ENCODE measurements around the gene IDS. TPM values are rescaled to one million over a fixed set of nuclear protein-coding genes. Genes with fewer than 3 reads are reported as not detected.
"Not testable (repeated sequence)": the region's sequence is repeated elsewhere in the genome, so short reads cannot be mapped to it uniquely, and the experiment has no call there.

The IDS gene
- total RNA-seq, 4 donors from 2014 or later: 55.7 to 97.7 (median 63.5) TPM

- no peaks in the 10 kb centered on the region for H3K36me3 ChIP-seq
- TF ChIP-seq POLR2AphosphoS5 (IDR thresholded peaks at IDR 0.05) (no peak), POLR2A (IDR thresholded peaks at IDR 0.05) (no peak)
- H3K27ac ChIP-seq: no peak overlapping the region
- DNase-seq (ENCODE audit: low spot score in 2 of 2): no peak
- H3K4me3 ChIP-seq: no peak overlapping the region
- no peaks in the 10 kb centered on the region for H3K27me3 ChIP-seq
- no peaks in the 10 kb centered on the region for H3K4me1 ChIP-seq
- WGBS: 38% methylated on average over 9 of the region's 9 CpGs
- H3K9me3 ChIP-seq: no peaks in the 10 kb centered on the region
These were observed 16.3 kb upstream of the IDS start for GRCh38 chrX:149521438-149521837.

GRCh38 chrX:149520636-149521277 is 15.7 kb upstream of the IDS start:
- not testable (repeated sequence) for DNase-seq (ENCODE audit: low spot score in 2 of 2); H3K9me3 ChIP-seq; H3K4me3 ChIP-seq; H3K36me3 ChIP-seq; H3K27ac ChIP-seq; H3K27me3 ChIP-seq; H3K4me1 ChIP-seq
- WGBS: 29% methylated on average over 3 of the region's 3 CpGs

- 70% methylated on average over 7 of the region's 7 CpGs for WGBS
- Histone ChIP-seq H3K9me3 (no peaks in the 10 kb centered on the region), H3K27ac (no peak overlapping the region), H3K4me1 (no peaks in the 10 kb centered on the region), H3K36me3 (no peaks in the 10 kb centered on the region), H3K27me3 (no peaks in the 10 kb centered on the region), H3K4me3 (no peak overlapping the region)
- TF ChIP-seq CTCF (IDR thresholded peaks at IDR 0.05) (no peak), POLR2A (IDR thresholded peaks at IDR 0.05) (no peak), POLR2AphosphoS5 (IDR thresholded peaks at IDR 0.05) (no peak), EP300 (IDR thresholded peaks at IDR 0.05) (no peak)
- no peak for DNase-seq (ENCODE audit: low spot score in 2 of 2)
These were observed 13.1 kb upstream of the IDS start for GRCh38 chrX:149518236-149518635.

- WGBS: 57% methylated on average over 1 of the region's 1 CpG
- Histone ChIP-seq H3K9me3 (no peaks in the 10 kb centered on the region), H3K36me3 (no peaks in the 10 kb centered on the region), H3K27ac (no peak overlapping the region), H3K4me3 (no peak overlapping the region), H3K27me3 (no peaks in the 10 kb centered on the region), H3K4me1 (peaks cover 7% of the 10 kb centered on the region)
- no peak for DNase-seq (ENCODE audit: low spot score in 2 of 2)
- TF ChIP-seq POLR2AphosphoS5 (IDR thresholded peaks at IDR 0.05) (no peak), CTCF (IDR thresholded peaks at IDR 0.05) (no peak), EP300 (IDR thresholded peaks at IDR 0.05) (no peak), POLR2A (IDR thresholded peaks at IDR 0.05) (no peak)
These were observed 12.2 kb upstream of the IDS start for GRCh38 chrX:149517308-149517707.

- Histone ChIP-seq H3K27ac (no peak overlapping the region), H3K36me3 (no peaks in the 10 kb centered on the region), H3K9me3 (no peaks in the 10 kb centered on the region), H3K4me3 (no peak overlapping the region), H3K27me3 (no peaks in the 10 kb centered on the region), H3K4me1 (peaks cover 8% of the 10 kb centered on the region)
- no peak for DNase-seq (ENCODE audit: low spot score in 2 of 2)
- TF ChIP-seq CTCF (IDR thresholded peaks at IDR 0.05) (no peak), POLR2AphosphoS5 (IDR thresholded peaks at IDR 0.05) (no peak), POLR2A (IDR thresholded peaks at IDR 0.05) (no peak), EP300 (IDR thresholded peaks at IDR 0.05) (no peak)
- 84% methylated on average over 2 of the region's 2 CpGs for WGBS
These were observed 11.5 kb upstream of the IDS start for GRCh38 chrX:149516604-149517003.

GRCh38 chrX:149515954-149516602 is 11.0 kb upstream of the IDS start:
- H3K27me3 ChIP-seq: no peaks in the 10 kb centered on the region
- no peak for TF ChIP-seq EP300 (IDR thresholded peaks at IDR 0.05)
- TF ChIP-seq CTCF (IDR thresholded peaks at IDR 0.05): no peak
- no peak for TF ChIP-seq POLR2A (IDR thresholded peaks at IDR 0.05)
- TF ChIP-seq POLR2AphosphoS5 (IDR thresholded peaks at IDR 0.05): no peak

More at GRCh38 chrX:149515954-149516602, 11.0 kb upstream of the IDS start:
- no peak overlapping the region for H3K27ac ChIP-seq
- no peaks in the 10 kb centered on the region for H3K36me3 ChIP-seq
- DNase-seq (ENCODE audit: low spot score in 2 of 2): no peak
- H3K9me3 ChIP-seq: no peaks in the 10 kb centered on the region
- WGBS: 66% methylated on average over 4 of the region's 4 CpGs
- no peak overlapping the region for H3K4me3 ChIP-seq
- peaks cover 9% of the 10 kb centered on the region for H3K4me1 ChIP-seq

Measured in suprapubic skin (tissue), 4 donors.